H1 (cell line): ENCODE results near the gene THAP12. TPM values are rescaled to one million over a fixed set of nuclear protein-coding genes. Genes with fewer than 3 reads are reported as not detected.

Experiments used
- CTCF ChIA-PET: fragments of 300-600 bp; sonication (Branson Sonifier 250); formaldehyde crosslinking; loops from one replicate; lab custom pipeline; 2021; ENCODE audit not compliant: partially characterized antibody; lab: Charles Lee
- POLR2A ChIA-PET: fragments of 300-600 bp; sonication (Branson Sonifier 250); formaldehyde crosslinking; loops from one replicate; lab custom pipeline; 2021; ENCODE audit warnings: inconsistent platforms; ENCODE audit not compliant: partially characterized antibody; lab: Charles Lee
- DNase-seq, 2 experiments: peaks; one replicate each; pipeline versions ENCODE4 v3.0.0 to v3.0.0-alpha.2; 2010 to 2022; ENCODE audit warnings: low spot score in 2 of 2, low read depth in 1 of 2, mixed read lengths in 1 of 2
- FAIRE-seq: peaks from 2 replicates; lab custom pipeline; 2011; peaks lifted over from hg19 to GRCh38; lab: Jason Lieb, UNC
- H2AFZ ChIP-seq: 2 replicates; pipeline ENCODE4 v1.8.1; 2012; ENCODE audit warnings: low read length, inconsistent platforms
- H2AK5ac ChIP-seq: 2 replicates; pipeline ENCODE4 v1.6.1; 2013; ENCODE audit warnings: low read depth, low read length
- H2BK120ac ChIP-seq: replicated peaks from 2 replicates; pipeline ENCODE3; 2013; ENCODE audit warnings: low read depth, low read length, inconsistent platforms
- H2BK12ac ChIP-seq: 2 replicates; pipeline ENCODE4 v1.6.1; 2013; ENCODE audit warnings: low read depth, low read length
- H2BK15ac ChIP-seq: 2 replicates; pipeline ENCODE4 v1.6.1; 2013; ENCODE audit warnings: low read length
- H2BK20ac ChIP-seq: 2 replicates; pipeline ENCODE4 v1.6.1; 2013; ENCODE audit warnings: low read length
- H2BK5ac ChIP-seq: 2 replicates; pipeline ENCODE4 v1.6.1; 2013; ENCODE audit warnings: low read depth, low read length
- H3K14ac ChIP-seq: 2 replicates; pipeline ENCODE4 v1.6.1; 2013; ENCODE audit warnings: inconsistent platforms; ENCODE audit not compliant: insufficient read length
- H3K18ac ChIP-seq: 2 replicates; pipeline ENCODE4 v1.6.1; 2013; ENCODE audit warnings: low read length; ENCODE audit errors: extremely low read depth
- H3K23ac ChIP-seq: 2 replicates; pipeline ENCODE4 v1.6.1; 2013; ENCODE audit warnings: inconsistent platforms; ENCODE audit not compliant: insufficient read length
- H3K23me2 ChIP-seq: 2 replicates; pipeline ENCODE4 v1.6.1; 2013; ENCODE audit warnings: low read depth, low read length
- H3K27ac ChIP-seq: 2 replicates; pipeline ENCODE4 v1.6.1; 2011; ENCODE audit warnings: low read depth, low read length, inconsistent platforms
- H3K27me3 ChIP-seq, 4 experiments: replicated peaks in 1 of 4; 1 replicate in 1 of 4; 2 replicates in 3 of 4; pipeline versions ENCODE4 v1.6.1 to v1.8.1; 2011 to 2013; ENCODE audit warnings: low read length in 3 of 4, mild to moderate bottlenecking in 3 of 4, inconsistent platforms in 2 of 4, mixed read lengths in 2 of 4, moderate library complexity in 1 of 4; ENCODE audit not compliant: control insufficient read depth in 3 of 4, insufficient read depth in 3 of 4; ENCODE audit errors: extremely low read depth in 1 of 4
- H3K36me3 ChIP-seq, 4 experiments: 2 replicates each; pipeline versions ENCODE4 v1.6.1 to v1.8.1; 2011 to 2013; ENCODE audit warnings: mild to moderate bottlenecking in 4 of 4, low read length in 3 of 4, moderate library complexity in 2 of 4, control low read depth in 1 of 4, inconsistent platforms in 1 of 4; ENCODE audit not compliant: insufficient read depth in 4 of 4, control insufficient read depth in 2 of 4
- H3K4ac ChIP-seq: replicated peaks from 2 replicates; pipeline ENCODE3; 2013; ENCODE audit warnings: low read length, low read depth, mixed read lengths, inconsistent platforms; ENCODE audit not compliant: insufficient read length
- H3K4me1 ChIP-seq, 4 experiments: replicated peaks in 1 of 4; 1 replicate in 1 of 4; 2 replicates in 3 of 4; pipeline versions ENCODE4 v1.6.1 to v1.8.1; 2011 to 2013; ENCODE audit warnings: low read length in 3 of 4, inconsistent platforms in 2 of 4, mixed read lengths in 1 of 4; ENCODE audit not compliant: insufficient read depth in 4 of 4, control insufficient read depth in 3 of 4
- H3K4me2 ChIP-seq, 2 experiments: 2 replicates each; pipeline versions ENCODE4 v1.6.1 to v1.8.1; 2011 to 2013; ENCODE audit warnings: low read depth in 2 of 2, low read length in 2 of 2, control low read depth in 1 of 2, inconsistent platforms in 1 of 2, mild to moderate bottlenecking in 1 of 2; ENCODE audit not compliant: insufficient read depth in 1 of 2
- H3K4me3 ChIP-seq, 4 experiments: fragments of 200-600, 300-600 bp in 1 of 4; sonication (generic), shearing (Covaris generic), sonication (Bioruptor Twin) in 1 of 4; 2 replicates each; pipeline versions ENCODE4 v1.5.1 to v1.8.1; 2011 to 2016; ENCODE audit warnings: low read length in 4 of 4, low read depth in 3 of 4, control low read depth in 2 of 4, inconsistent platforms in 2 of 4, mild to moderate bottlenecking in 2 of 4, mixed read lengths in 1 of 4, moderate library complexity in 1 of 4; ENCODE audit not compliant: insufficient read depth in 2 of 4; ENCODE audit errors: extremely low read depth in 1 of 4
- H3K56ac ChIP-seq: replicated peaks from 2 replicates; pipeline ENCODE3; 2013; ENCODE audit warnings: low read depth, mild to moderate bottlenecking, mixed read lengths, low read length, inconsistent platforms; ENCODE audit not compliant: insufficient read length
- H3K79me1 ChIP-seq: 2 replicates; pipeline ENCODE4 v1.6.1; 2013; ENCODE audit warnings: low read depth, low read length, control low read depth
- H3K79me2 ChIP-seq, 2 experiments: 2 replicates each; pipeline versions ENCODE4 v1.6.1 to v1.8.1; 2012 to 2013; ENCODE audit warnings: low read length in 2 of 2, mild to moderate bottlenecking in 2 of 2, inconsistent platforms in 1 of 2; ENCODE audit not compliant: insufficient read depth in 2 of 2, control insufficient read depth in 1 of 2
- H3K9ac ChIP-seq, 4 experiments: replicated peaks in 1 of 4; 1 replicate in 1 of 4; 2 replicates in 3 of 4; pipeline versions ENCODE4 v1.6.1 to v1.8.1; 2011 to 2013; ENCODE audit warnings: low read depth in 3 of 4, low read length in 3 of 4, control low read depth in 2 of 4, mild to moderate bottlenecking in 2 of 4, moderate library complexity in 2 of 4, inconsistent platforms in 1 of 4; ENCODE audit errors: extremely low read depth in 1 of 4
- H3K9me3 ChIP-seq, 2 experiments: 2 replicates each; pipeline versions ENCODE4 v1.6.1 to v1.8.1; 2012 to 2013; ENCODE audit warnings: mild to moderate bottlenecking in 2 of 2, moderate library complexity in 2 of 2, control low read depth in 1 of 2, inconsistent platforms in 1 of 2, low read depth in 1 of 2, low read length in 1 of 2, mixed read lengths in 1 of 2; ENCODE audit not compliant: insufficient read depth in 2 of 2
- H4K20me1 ChIP-seq, 2 experiments: replicated peaks in 1 of 2; 2 replicates each; pipeline versions ENCODE3 to v1.8.1; 2011 to 2013; ENCODE audit warnings: inconsistent platforms in 2 of 2, low read length in 2 of 2, mild to moderate bottlenecking in 1 of 2; ENCODE audit not compliant: insufficient read depth in 2 of 2, control insufficient read depth in 1 of 2
- H4K5ac ChIP-seq: 2 replicates; pipeline ENCODE4 v1.6.1; 2013; ENCODE audit warnings: low read length, low read depth, mixed read lengths, inconsistent platforms; ENCODE audit not compliant: insufficient read length
- H4K8ac ChIP-seq: 2 replicates; pipeline ENCODE4 v1.8.0; 2013; ENCODE audit warnings: mild to moderate bottlenecking, moderate library complexity, low read length, inconsistent platforms; ENCODE audit not compliant: insufficient read depth; ENCODE audit errors: extremely low read depth
- H4K91ac ChIP-seq: replicated peaks from 2 replicates; pipeline ENCODE3; 2013; ENCODE audit warnings: low read length, mixed read lengths, inconsistent platforms; ENCODE audit not compliant: insufficient read length
- BCL11A ChIP-seq, 2 experiments: IDR thresholded peaks; one replicate each; pipeline ENCODE4 v1.6.1; 2011; ENCODE audit warnings: low read depth in 2 of 2, low read length in 2 of 2, mild to moderate bottlenecking in 2 of 2
- SIN3A ChIP-seq, 2 experiments: IDR thresholded peaks in 1 of 2; conservative IDR thresholded peaks in 1 of 2; 2 replicates each; pipeline ENCODE4 v1.6.1; 2011 to 2012; ENCODE audit warnings: low read length in 2 of 2, improper control_type of control experiment in 1 of 2, low read depth in 1 of 2, mild to moderate bottlenecking in 1 of 2
- WGBS, 2 experiments: shearing (Covaris generic) in 1 of 2; methylation state at CpG; one replicate each; pipeline versions ENCODE4 v1.1.6 to v1.1.7; 2013 to 2015; ENCODE audit warnings: low lambda C conversion rate in 2 of 2, mixed read lengths in 2 of 2, inconsistent platforms in 1 of 2, low coverage in 1 of 2, missing lambda C conversion rate in 1 of 2; ENCODE audit not compliant: insufficient replicate concordance in 2 of 2, insufficient coverage in 1 of 2, insufficient read length in 1 of 2; ENCODE audit errors: extremely low coverage in 1 of 2, missing lambda C conversion rate in 1 of 2; 5-methylcytosine and 5-hydroxymethylcytosine counted together
- polyA plus RNA-seq, 7 experiments: library from polyadenylated mRNA; depleted of rRNA in 3 of 7; stranded (reverse) in 5 of 7; unstranded in 2 of 7; fragments of >200 nt in 5 of 7; fragments of 200-250 nt in 2 of 7; gene quantifications; 1 replicate in 5 of 7; 2 replicates in 1 of 7; 4 replicates in 1 of 7; pipeline versions ENCODE4 v1.2.1 to v1.2.3, GENCODE V29; 2011 to 2013; ENCODE audit warnings: missing spikeins in 2 of 7, mixed read lengths in 2 of 7
- total RNA-seq: library from RNA; stranded (reverse); fragmentation: NEBNext Ultra II Directional; extraction: Animal tissue kit (Norgen Biotek cat#: 25700); gene quantifications from 2 replicates; pipeline ENCODE4 v1.2.1, GENCODE V29; 2021

THAP12 gene
- total and polyA plus RNA-seq, 2 of the 8 experiments (the other 6 are each of a cell fraction or from before 2014, with no cell fraction given) = 12.0 to 39.9 TPM

DNA sequence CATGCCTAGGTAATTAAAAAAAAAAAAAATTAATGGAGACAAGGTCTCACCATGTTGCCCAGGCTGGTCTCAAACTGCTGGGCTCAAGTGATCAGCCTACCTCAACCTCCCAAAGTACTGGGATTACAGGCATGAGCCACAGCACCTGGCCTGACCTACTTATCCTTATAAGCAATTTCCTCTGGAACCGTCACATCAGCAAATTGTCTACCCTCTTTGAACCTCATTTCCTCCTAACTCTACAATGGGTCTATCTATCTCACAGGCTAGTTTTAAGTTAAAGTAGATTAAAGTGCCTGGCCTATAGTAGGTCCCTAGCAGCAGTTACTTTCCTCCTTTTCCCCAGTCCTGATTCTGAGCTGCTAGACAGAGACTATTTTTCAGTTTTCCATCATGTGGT, 43.5 kb downstream of the THAP12 start:
- Histone ChIP-seq H2BK12ac (no peak overlapping the region), H3K56ac (no peak overlapping the region), H3K27me3 (no peaks in the 10 kb centered on the region), H3K4me2 (no peak overlapping the region), H4K8ac (no peak overlapping the region), H3K36me3 (no peaks in the 10 kb centered on the region), H4K91ac (no peak overlapping the region), H3K4me3 (no peak overlapping the region), H3K9ac (no peak overlapping the region), H3K27ac (no peak overlapping the region), H2AK5ac (no peak overlapping the region), H4K5ac (no peak overlapping the region), H3K23me2 (no peaks in the 10 kb centered on the region), H3K23ac (no peak overlapping the region), H3K9me3 (peaks cover 25 to 28% of the 10 kb centered on the region in 2 experiments), H3K79me2 (no peaks in the 10 kb centered on the region), H2BK120ac (no peak overlapping the region), H2BK15ac (no peak overlapping the region), H3K4ac (no peak overlapping the region), H2AFZ (no peak overlapping the region), H3K14ac (no peak overlapping the region), H3K18ac (no peak overlapping the region), H2BK5ac (no peak overlapping the region), H3K4me1 (no peaks in the 10 kb centered on the region), H3K79me1 (no peaks in the 10 kb centered on the region), H2BK20ac (no peak overlapping the region), H4K20me1 (no peaks in the 10 kb centered on the region)
- 88% methylated on average over 1 of the region's 1 CpG; no CpG with 5 or more reads in 1 of the 2 experiments for WGBS, 2 experiments
- TF ChIP-seq BCL11A (IDR thresholded peaks at IDR 0.05; ENCODE audit: low read depth in 2 of 2, low read length in 2 of 2) (no peak), SIN3A (conservative IDR thresholded peaks at IDR 0.05 in 1 of 2, IDR thresholded peaks at IDR 0.05 in 1 of 2; ENCODE audit: low read depth in 1 of 2, low read length in 2 of 2) (no peak)
- ChIA-PET POLR2A (interaction anchor here (1.0 kb wide), 1 partner anchor 14 kb away, joined by 4 read pairs; no protein-coding TSS in a partner anchor), CTCF (interaction anchor here (1.1 kb wide), 1 partner anchor 92 kb away, joined by 3 read pairs; no protein-coding TSS in a partner anchor)
- no peak for DNase-seq
- FAIRE-seq = no peak
